Urinary bladder (tissue), 4 donors: ENCODE measurements around the gene MYO1F. TPM values are rescaled to one million over a fixed set of nuclear protein-coding genes. Genes with fewer than 3 reads are reported as not detected.
"Not testable (repeated sequence)": the region's sequence is repeated elsewhere in the genome, so short reads cannot be mapped to it uniquely, and the experiment has no call there.

Experiments used
- DNase-seq: peaks from one replicate; pipeline ENCODE4 v3.0.0-alpha.2; 2015; ENCODE audit errors: extremely low spot score
- H3K27ac ChIP-seq: one replicate; pipeline ENCODE4 v1.5.1; 2013; ENCODE audit warnings: low read depth, mild to moderate bottlenecking, moderate library complexity
- H3K36me3 ChIP-seq: one replicate; pipeline ENCODE4 v1.6.1; 2013; ENCODE audit warnings: mild to moderate bottlenecking, moderate library complexity; ENCODE audit not compliant: insufficient read depth
- H3K4me1 ChIP-seq: one replicate; pipeline ENCODE4 v1.6.1; 2013; ENCODE audit warnings: mild to moderate bottlenecking, moderate library complexity; ENCODE audit not compliant: insufficient read depth
- H3K4me3 ChIP-seq: one replicate; pipeline ENCODE4 v1.5.1; 2013; ENCODE audit warnings: low read depth, low read length
- WGBS: extraction: QIAGEN DNeasy Blood & Tissue Kit; methylation state at CpG from one replicate; pipeline ENCODE4 v1.1.7; 2013; 5-methylcytosine and 5-hydroxymethylcytosine counted together
- polyA plus RNA-seq: library from polyadenylated mRNA; stranded (reverse); fragments of 200-250 nt; gene quantifications from one replicate; pipeline ENCODE4 v1.2.3, GENCODE V29; 2013
- total RNA-seq: library from RNA; depleted of rRNA; stranded (reverse); fragments of >200 nt; gene quantifications from one replicate; pipeline ENCODE4 v1.2.3, GENCODE V29; 2014
- donor health status: healthy with polysubstance abuse.
- donor health status: healthy.

The MYO1F gene
- total and polyA plus RNA-seq, 2 donors, result 7.5 to 7.7 TPM

- 83% methylated on average over 7 of the region's 7 CpGs for WGBS
- H3K27ac ChIP-seq, result no peak overlapping the region
These were observed 10.4 kb downstream of the MYO1F start for GRCh38 chr19:8566855-8567254.

GRCh38 chr19:8564866-8565265 is 12.4 kb downstream of the MYO1F start:
- not testable (repeated sequence) for H3K4me3 ChIP-seq, H3K4me1 ChIP-seq, H3K27ac ChIP-seq, DNase-seq, H3K36me3 ChIP-seq
- 87% methylated on average over 8 of the region's 8 CpGs for WGBS

More at GRCh38 chr19:8566855-8567254, 10.4 kb downstream of the MYO1F start:
- no peaks in the 10 kb centered on the region for H3K36me3 ChIP-seq
- no peak for DNase-seq
- H3K4me1 ChIP-seq, result no peaks in the 10 kb centered on the region
- H3K4me3 ChIP-seq, result no peak overlapping the region

GRCh38 chr19:8561075-8561764 is 16.0 kb downstream of the MYO1F start:
- Histone ChIP-seq H3K27ac (no peak overlapping the region), H3K4me3 (no peak overlapping the region), H3K36me3 (no peaks in the 10 kb centered on the region), H3K4me1 (no peaks in the 10 kb centered on the region)
- DNase-seq, result no peak
- WGBS, result 63% methylated on average over 2 of the region's 2 CpGs

GRCh38 chr19:8558325-8558724 is 18.9 kb downstream of the MYO1F start:
- no peak overlapping the region for H3K4me3 ChIP-seq
- 73% methylated on average over 2 of the region's 2 CpGs for WGBS

GRCh38 chr19:8557642-8558238 is 19.5 kb downstream of the MYO1F start:
- H3K27ac ChIP-seq, result no peak overlapping the region
- no peak overlapping the region for H3K4me3 ChIP-seq
- WGBS, result 66% methylated on average over 6 of the region's 6 CpGs
- DNase-seq, result no peak
- H3K4me1 ChIP-seq, result no peaks in the 10 kb centered on the region
- no peaks in the 10 kb centered on the region for H3K36me3 ChIP-seq

More at GRCh38 chr19:8558325-8558724, 18.9 kb downstream of the MYO1F start:
- H3K4me1 ChIP-seq, result no peaks in the 10 kb centered on the region
- no peaks in the 10 kb centered on the region for H3K36me3 ChIP-seq
- no peak overlapping the region for H3K27ac ChIP-seq
- DNase-seq, result no peak

- not testable (repeated sequence) for H3K4me1 ChIP-seq, H3K27ac ChIP-seq, H3K4me3 ChIP-seq, H3K36me3 ChIP-seq, DNase-seq
- 92% methylated on average over 7 of the region's 7 CpGs for WGBS
These were observed 23.5 kb downstream of the MYO1F start for GRCh38 chr19:8553729-8554128.

- Histone ChIP-seq H3K4me1 (no peaks in the 10 kb centered on the region), H3K4me3 (no peak overlapping the region), H3K36me3 (no peaks in the 10 kb centered on the region), H3K27ac (no peak overlapping the region)
- no peak for DNase-seq
- WGBS, result 79% methylated on average over 10 of the region's 10 CpGs
These were observed 24.4 kb downstream of the MYO1F start for GRCh38 chr19:8552810-8553209.

- WGBS, result 91% methylated on average over 15 of the region's 15 CpGs
- DNase-seq, result no peak
- Histone ChIP-seq H3K36me3 (no peaks in the 10 kb centered on the region), H3K4me1 (no peaks in the 10 kb centered on the region), H3K4me3 (no peak overlapping the region), H3K27ac (no peak overlapping the region)
These were observed 27.2 kb downstream of the MYO1F start for GRCh38 chr19:8550070-8550469.

GRCh38 chr19:8545743-8546142 is 31.5 kb downstream of the MYO1F start:
- DNase-seq, result no peak
- Histone ChIP-seq H3K4me3 (no peak overlapping the region), H3K36me3 (no peaks in the 10 kb centered on the region), H3K4me1 (no peaks in the 10 kb centered on the region), H3K27ac (no peak overlapping the region)
- 96% methylated on average over 8 of the region's 8 CpGs for WGBS

- no peaks in the 10 kb centered on the region for H3K4me1 ChIP-seq
- DNase-seq, result no peak
- no peak overlapping the region for H3K27ac ChIP-seq
- H3K4me3 ChIP-seq, result no peak overlapping the region
- WGBS, result 95% methylated on average over 20 of the region's 20 CpGs
- no peaks in the 10 kb centered on the region for H3K36me3 ChIP-seq
These were observed 33.1 kb downstream of the MYO1F start for GRCh38 chr19:8544168-8544567.

- WGBS, result 92% methylated on average over 12 of the region's 12 CpGs
- DNase-seq, result no peak
These were observed 37.6 kb downstream of the MYO1F start for GRCh38 chr19:8539621-8540149.

GRCh38 chr19:8537099-8537498 is 40.1 kb downstream of the MYO1F start:
- WGBS, result 92% methylated on average over 3 of the region's 3 CpGs
- no peak overlapping the region for H3K4me3 ChIP-seq
- no peak overlapping the region for H3K27ac ChIP-seq
- no peaks in the 10 kb centered on the region for H3K36me3 ChIP-seq
- DNase-seq, result no peak
- H3K4me1 ChIP-seq, result no peaks in the 10 kb centered on the region

More at GRCh38 chr19:8539621-8540149, 37.6 kb downstream of the MYO1F start:
- Histone ChIP-seq H3K4me3 (no peak overlapping the region), H3K36me3 (no peaks in the 10 kb centered on the region), H3K4me1 (no peaks in the 10 kb centered on the region), H3K27ac (no peak overlapping the region)

GRCh38 chr19:8536282-8536681 is 41.0 kb downstream of the MYO1F start:
- no peak overlapping the region for H3K27ac ChIP-seq
- DNase-seq, result no peak
- WGBS, result 78% methylated on average over 22 of the region's 22 CpGs
- H3K36me3 ChIP-seq, result no peaks in the 10 kb centered on the region
- H3K4me1 ChIP-seq, result no peaks in the 10 kb centered on the region
- H3K4me3 ChIP-seq, result no peak overlapping the region

- H3K36me3 ChIP-seq, result no peaks in the 10 kb centered on the region
- no peak overlapping the region for H3K27ac ChIP-seq
- H3K4me3 ChIP-seq, result no peak overlapping the region
- WGBS, result 86% methylated on average over 2 of the region's 2 CpGs
- DNase-seq, result no peak
- no peaks in the 10 kb centered on the region for H3K4me1 ChIP-seq
These were observed 45.0 kb downstream of the MYO1F start for GRCh38 chr19:8532225-8532624.
